AG09309 (cell line): ENCODE measurements around the gene PALB2.

Experiments
- DNase-seq: peaks from one replicate; pipeline ENCODE4 v3.0.0-alpha.2; 2010; ENCODE audit warnings: low read depth
- H3K4me3 ChIP-seq: 2 replicates; pipeline ENCODE4 v1.5.1; 2011; ENCODE audit warnings: mild to moderate bottlenecking, low read depth, low read length, moderate library complexity; ENCODE audit not compliant: control insufficient read depth
- CTCF ChIP-seq: IDR thresholded peaks from 2 replicates; pipeline ENCODE4 v1.5.1; 2011; ENCODE audit warnings: mild to moderate bottlenecking, low read depth, low read length, inconsistent platforms; ENCODE audit not compliant: insufficient read depth, control insufficient read depth; ENCODE audit errors: missing control alignments

The PALB2 gene

GRCh38 chr16:23581764-23582163, 59.3 kb downstream of the PALB2 start:
- no peak for DNase-seq
- no peak for TF ChIP-seq CTCF
- H3K4me3 ChIP-seq = no peak overlapping the region

- TF ChIP-seq CTCF = no peak
- H3K4me3 ChIP-seq = no peak overlapping the region
- DNase-seq = no peak
These were observed 60.7 kb downstream of the PALB2 start for GRCh38 chr16:23580391-23580790.

- TF ChIP-seq CTCF = no peak
- no peak for DNase-seq
- no peak overlapping the region for H3K4me3 ChIP-seq
These were observed 61.7 kb downstream of the PALB2 start for GRCh38 chr16:23579371-23579770.

- DNase-seq = no peak
- no peak overlapping the region for H3K4me3 ChIP-seq
- no peak for TF ChIP-seq CTCF
These were observed 62.8 kb downstream of the PALB2 start for GRCh38 chr16:23578101-23578830.

GRCh38 chr16:23577493-23577892, 63.6 kb downstream of the PALB2 start:
- DNase-seq = no peak
- no peak overlapping the region for H3K4me3 ChIP-seq
- TF ChIP-seq CTCF = no peak

- no peak for DNase-seq
- no peak for TF ChIP-seq CTCF
- H3K4me3 ChIP-seq = no peak overlapping the region
These were observed 65.3 kb downstream of the PALB2 start for GRCh38 chr16:23575834-23576233.
